Neural progenitor cell (in vitro differentiated cells): ENCODE measurements around the gene EVL. TPM values are rescaled to one million over a fixed set of nuclear protein-coding genes. Genes with fewer than 3 reads are reported as not detected.

Experiments
- DNase-seq: peaks from one replicate; pipeline ENCODE4 v3.0.0-alpha.2; 2016; ENCODE audit warnings: low spot score
- H2AFZ ChIP-seq: fragments of 200-600 bp; sonication (generic); replicated peaks from 2 replicates; pipeline ENCODE4 v1.6.1; 2016; ENCODE audit warnings: antibody characterized with exemption
- H3F3A ChIP-seq: fragments of 200-600 bp; sonication (generic); 2 replicates; pipeline ENCODE4 v1.6.1; 2016; ENCODE audit warnings: antibody characterized with exemption, low read depth
- H3K27ac ChIP-seq: fragments of 200-600 bp; sonication (generic); 2 replicates; pipeline ENCODE4 v1.5.1; 2016; ENCODE audit warnings: mild to moderate bottlenecking
- H3K27me3 ChIP-seq: fragments of 200-600 bp; sonication (generic); 2 replicates; pipeline ENCODE4 v1.6.1; 2016; ENCODE audit warnings: mild to moderate bottlenecking, moderate library complexity
- H3K36me3 ChIP-seq: fragments of 200-600 bp; sonication (generic); 2 replicates; pipeline ENCODE4 v1.5.1; 2016
- H3K4me1 ChIP-seq: fragments of 200-600 bp; sonication (generic); 2 replicates; pipeline ENCODE4 v1.6.1; 2016; ENCODE audit warnings: mixed run types
- H3K4me2 ChIP-seq: fragments of 200-600 bp; sonication (generic); 2 replicates; pipeline ENCODE4 v1.6.1; 2016
- H3K4me3 ChIP-seq: fragments of 200-600 bp; sonication (generic); 2 replicates; pipeline ENCODE4 v1.5.1; 2016
- H3K79me2 ChIP-seq: fragments of 200-600 bp; sonication (generic); 2 replicates; pipeline ENCODE4 v1.6.1; 2016; ENCODE audit warnings: low read depth
- H3K9ac ChIP-seq: fragments of 200-600 bp; sonication (generic); 2 replicates; pipeline ENCODE4 v1.6.1; 2016
- H3K9me3 ChIP-seq: fragments of 200-600 bp; sonication (generic); 2 replicates; pipeline ENCODE4 v1.5.1; 2016; ENCODE audit warnings: low read depth
- H4K20me1 ChIP-seq: fragments of 200-600 bp; sonication (generic); 2 replicates; pipeline ENCODE4 v1.6.1; 2016; ENCODE audit warnings: low read depth
- H3K27ac Mint-ChIP-seq: 3 replicates; pipeline ENCODE4 v1.8.0; 2021; ENCODE audit warnings: mixed read lengths
- H3K27me3 Mint-ChIP-seq: 2 replicates; pipeline ENCODE4 v1.8.0; 2022; ENCODE audit warnings: low read depth, mild to moderate bottlenecking, inconsistent platforms, moderate library complexity, mixed read lengths; ENCODE audit not compliant: insufficient read depth
- H3K36me3 Mint-ChIP-seq: 3 replicates; pipeline ENCODE4 v1.8.0; 2021; ENCODE audit warnings: mixed read lengths
- H3K4me1 Mint-ChIP-seq: 3 replicates; pipeline ENCODE4 v1.8.0; 2021; ENCODE audit warnings: mixed read lengths
- H3K4me3 Mint-ChIP-seq: 3 replicates; pipeline ENCODE4 v1.8.0; 2021; ENCODE audit warnings: mild to moderate bottlenecking, moderate library complexity, mixed read lengths
- H3K9me3 Mint-ChIP-seq: 3 replicates; pipeline ENCODE4 v1.8.0; 2020; ENCODE audit warnings: mixed read lengths
- EZH2 ChIP-seq: fragments of 200-600 bp; sonication (generic); IDR thresholded peaks from 2 replicates; pipeline ENCODE4 v1.6.1; 2017; ENCODE audit warnings: antibody characterized with exemption, mild to moderate bottlenecking, moderate library complexity
- EZH2phosphoT487 ChIP-seq: fragments of 200-600 bp; sonication (generic); IDR thresholded peaks from 2 replicates; pipeline ENCODE4 v1.6.1; 2017; ENCODE audit warnings: antibody characterized with exemption
- total RNA-seq: library from RNA; depleted of rRNA; stranded (reverse); fragments of >200 nt; gene quantifications from 2 replicates; pipeline ENCODE4 v1.2.3, GENCODE V29; 2015; ENCODE audit warnings: low replicate concordance
- TF ChIP-seq, protein P1 (sequence below): fragments of 200-600 bp; sonication (generic); IDR thresholded peaks from 2 replicates; pipeline ENCODE4 v1.5.1; 2017; ENCODE audit warnings: antibody characterized with exemption, mild to moderate bottlenecking

The EVL gene
- total RNA-seq, 1 donor from 2014 or later = 49.2 TPM

DNA sequence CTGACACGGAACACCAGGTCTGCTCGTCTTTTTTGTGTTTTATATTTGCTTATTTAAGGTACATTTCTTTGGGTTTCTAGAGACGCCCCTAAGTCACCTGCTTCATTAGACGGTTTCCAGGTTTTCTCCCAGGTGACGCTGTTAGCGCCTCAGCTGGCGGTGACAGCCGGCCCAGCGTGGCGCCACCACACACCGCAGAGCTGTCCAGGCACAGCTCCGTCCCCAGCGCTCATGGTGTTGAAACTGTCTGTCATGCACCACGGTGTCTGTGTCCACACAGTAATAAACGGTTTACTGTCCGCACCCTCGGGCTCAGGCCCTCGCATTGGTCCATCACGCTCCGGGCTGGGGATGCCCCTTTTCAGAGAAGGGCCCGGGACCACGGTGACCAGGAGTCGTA is 78.7 kb downstream of the EVL start:
- no peak overlapping the region for H3K27ac ChIP-seq
- Mint-ChIP-seq H3K4me3 (no peak overlapping the region), H3K36me3 (peaks cover 4% of the 10 kb centered on the region), H3K27ac (no peak overlapping the region), H3K4me1 (peaks cover 14% of the 10 kb centered on the region), H3K27me3 (peaks cover 8% of the 10 kb centered on the region), H3K9me3 (no peaks in the 10 kb centered on the region)
- no peak overlapping the region for H2AFZ ChIP-seq
- DNase-seq = no peak
- H3K4me2 ChIP-seq = no peak overlapping the region
- no peaks in the 10 kb centered on the region for H3K79me2 ChIP-seq
- no peaks in the 10 kb centered on the region for H3K9me3 ChIP-seq
- H3K27me3 ChIP-seq = no peaks in the 10 kb centered on the region
- H3F3A ChIP-seq = peaks cover 13% of the 10 kb centered on the region
- peaks cover 13% of the 10 kb centered on the region for H3K4me1 ChIP-seq
- no peak overlapping the region for H3K4me3 ChIP-seq
- H3K36me3 ChIP-seq = no peaks in the 10 kb centered on the region
- no peak overlapping the region for H3K9ac ChIP-seq
- no peaks in the 10 kb centered on the region for H4K20me1 ChIP-seq
- TF ChIP-seq EZH2phosphoT487 (no peak), EZH2 (no peak)
- TF ChIP-seq, protein P1, sequence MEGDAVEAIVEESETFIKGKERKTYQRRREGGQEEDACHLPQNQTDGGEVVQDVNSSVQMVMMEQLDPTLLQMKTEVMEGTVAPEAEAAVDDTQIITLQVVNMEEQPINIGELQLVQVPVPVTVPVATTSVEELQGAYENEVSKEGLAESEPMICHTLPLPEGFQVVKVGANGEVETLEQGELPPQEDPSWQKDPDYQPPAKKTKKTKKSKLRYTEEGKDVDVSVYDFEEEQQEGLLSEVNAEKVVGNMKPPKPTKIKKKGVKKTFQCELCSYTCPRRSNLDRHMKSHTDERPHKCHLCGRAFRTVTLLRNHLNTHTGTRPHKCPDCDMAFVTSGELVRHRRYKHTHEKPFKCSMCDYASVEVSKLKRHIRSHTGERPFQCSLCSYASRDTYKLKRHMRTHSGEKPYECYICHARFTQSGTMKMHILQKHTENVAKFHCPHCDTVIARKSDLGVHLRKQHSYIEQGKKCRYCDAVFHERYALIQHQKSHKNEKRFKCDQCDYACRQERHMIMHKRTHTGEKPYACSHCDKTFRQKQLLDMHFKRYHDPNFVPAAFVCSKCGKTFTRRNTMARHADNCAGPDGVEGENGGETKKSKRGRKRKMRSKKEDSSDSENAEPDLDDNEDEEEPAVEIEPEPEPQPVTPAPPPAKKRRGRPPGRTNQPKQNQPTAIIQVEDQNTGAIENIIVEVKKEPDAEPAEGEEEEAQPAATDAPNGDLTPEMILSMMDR = no peak

DNA sequence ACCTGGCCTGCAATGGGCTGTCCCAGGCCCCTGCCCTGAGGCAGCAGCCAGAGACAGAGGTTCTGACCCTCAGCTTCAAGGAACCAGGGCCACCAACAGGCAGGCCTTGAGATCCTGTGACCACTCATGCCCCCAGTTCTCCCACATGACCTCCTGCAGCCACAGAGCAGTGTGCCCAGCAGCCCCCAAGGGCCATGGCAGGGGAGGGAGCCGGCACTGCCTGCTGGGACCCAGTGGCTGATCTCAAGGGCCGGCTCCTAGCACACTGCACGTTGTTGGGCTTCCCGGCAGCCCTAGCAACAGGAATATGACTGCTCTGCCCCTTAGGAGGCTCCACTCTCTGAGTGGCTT is 79.4 kb downstream of the EVL start:
- no peaks in the 10 kb centered on the region for H3K9me3 ChIP-seq
- H3K9me3 Mint-ChIP-seq = no peaks in the 10 kb centered on the region
- no peaks in the 10 kb centered on the region for H3K27me3 ChIP-seq
- no peak for DNase-seq
- no peak overlapping the region for H3K4me2 ChIP-seq
- H4K20me1 ChIP-seq = no peaks in the 10 kb centered on the region
- TF ChIP-seq EZH2phosphoT487 (no peak), EZH2 (no peak)
- TF ChIP-seq, protein P1 = no peak
- no peaks in the 10 kb centered on the region for H3K36me3 ChIP-seq
- H3K36me3 Mint-ChIP-seq = peaks cover 2% of the 10 kb centered on the region
- no peak overlapping the region for H3K4me3 ChIP-seq
- no peak overlapping the region for H3K4me3 Mint-ChIP-seq
- no peaks in the 10 kb centered on the region for H3K79me2 ChIP-seq
- peaks cover 8% of the 10 kb centered on the region for H3K27me3 Mint-ChIP-seq
- H3K4me1 Mint-ChIP-seq = peaks cover 13% of the 10 kb centered on the region
- H3K4me1 ChIP-seq = peaks cover 13% of the 10 kb centered on the region
- H3K27ac Mint-ChIP-seq = no peak overlapping the region
- H2AFZ ChIP-seq = no peak overlapping the region
- no peak overlapping the region for H3K27ac ChIP-seq
- no peak overlapping the region for H3K9ac ChIP-seq
- H3F3A ChIP-seq = peaks cover 13% of the 10 kb centered on the region

DNA sequence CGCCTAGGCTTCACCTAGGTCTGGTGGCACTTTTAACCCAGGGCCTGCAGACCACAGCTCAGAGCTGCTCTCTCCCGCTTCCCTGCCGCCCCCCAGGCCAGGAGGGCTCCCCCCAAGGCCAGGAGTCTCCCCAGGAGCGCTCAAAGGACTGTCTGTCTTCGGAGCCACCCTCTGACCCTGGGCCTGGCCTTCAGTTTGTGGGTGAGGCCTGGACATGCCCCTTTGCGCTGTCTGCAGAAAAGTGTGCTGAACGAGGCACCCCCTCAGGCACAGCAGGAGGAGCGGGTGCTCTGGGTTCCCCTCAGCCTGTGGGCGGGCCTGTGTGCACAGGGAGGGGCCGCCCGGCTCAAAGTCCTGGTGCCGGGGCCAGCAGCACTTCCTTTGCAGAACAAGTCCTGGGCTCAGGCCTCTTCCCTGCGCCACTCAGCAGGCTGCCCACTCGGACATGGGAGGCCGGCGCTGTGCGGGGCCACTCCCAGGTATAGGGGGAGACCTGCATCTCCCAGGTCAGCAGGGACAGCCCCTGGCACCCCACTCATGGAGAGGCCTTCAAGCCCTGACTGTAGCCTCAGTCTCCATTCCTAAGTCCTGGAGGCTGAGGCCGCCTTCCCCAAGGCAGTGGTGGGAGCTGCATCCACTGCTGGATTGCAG is 79.9 kb downstream of the EVL start:
- H3K4me1 ChIP-seq = peaks cover 11% of the 10 kb centered on the region
- no peaks in the 10 kb centered on the region for H4K20me1 ChIP-seq
- Mint-ChIP-seq H3K36me3 (no peaks in the 10 kb centered on the region), H3K27me3 (peaks cover 4% of the 10 kb centered on the region), H3K27ac (no peak overlapping the region), H3K4me3 (no peak overlapping the region), H3K4me1 (peaks cover 10% of the 10 kb centered on the region), H3K9me3 (no peaks in the 10 kb centered on the region)
- no peaks in the 10 kb centered on the region for H3K79me2 ChIP-seq
- no peaks in the 10 kb centered on the region for H3K9me3 ChIP-seq
- H3K9ac ChIP-seq = no peak overlapping the region
- H3F3A ChIP-seq = peaks cover 10% of the 10 kb centered on the region
- no peak overlapping the region for H3K4me2 ChIP-seq
- TF ChIP-seq EZH2phosphoT487 (no peak), EZH2 (no peak)
- TF ChIP-seq, protein P1 = no peak
- H3K27ac ChIP-seq = no peak overlapping the region
- H3K4me3 ChIP-seq = no peak overlapping the region
- DNase-seq = no peak
- H3K36me3 ChIP-seq = no peaks in the 10 kb centered on the region
- no peak overlapping the region for H2AFZ ChIP-seq
- no peaks in the 10 kb centered on the region for H3K27me3 ChIP-seq
